Measurements from ENCODE around the gene ASCC1. TPM values are rescaled to one million over a fixed set of nuclear protein-coding genes. Genes with fewer than 3 reads are reported as not detected.

The ASCC1 gene
- total and polyA plus RNA-seq, 7 donors: 15.3 to 37.0 (median 19.3) TPM

DNA sequence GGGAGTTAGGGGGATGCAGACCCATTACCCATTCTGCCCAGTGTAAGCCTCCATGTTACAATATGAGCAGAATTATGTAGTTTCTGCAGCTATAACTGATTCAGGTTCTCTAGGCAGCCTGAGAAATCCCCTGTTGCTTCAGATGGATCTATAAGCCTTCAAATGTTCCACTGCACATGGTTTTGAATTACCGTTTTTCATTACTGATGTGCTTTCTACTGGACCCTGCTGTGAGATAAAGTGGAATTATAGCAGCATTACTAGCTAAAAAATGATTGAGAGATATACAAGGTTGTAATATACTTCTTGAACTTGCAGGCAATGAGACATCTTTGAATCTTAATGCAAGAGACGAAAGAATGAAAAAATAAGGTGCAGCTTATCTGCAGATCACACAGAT is 38.6 kb downstream of the ASCC1 start:
- no peak overlapping the region for H3K27ac ChIP-seq
- no peaks in the 10 kb centered on the region for H3K27me3 ChIP-seq (ENCODE audit: insufficient read depth in 3 of 3, low read length in 2 of 3)
- intact Hi-C loops (cut with DNase I): no loop called here
- no peak for TF ChIP-seq CTCF (IDR thresholded peaks at IDR 0.05)
- DNase-seq (no peak), ATAC-seq (no peak)
- WGBS, 3 donors: 89 to 93% (median 92%) methylated on average over 2 of the region's 2 CpGs
- H3K4me3 ChIP-seq: no peak overlapping the region
- no peaks in the 10 kb centered on the region for H3K4me1 ChIP-seq
- H3K36me3 ChIP-seq (ENCODE audit: insufficient read depth in 1 of 2, low read depth in 1 of 2): peaks cover 0 to 22% of the 10 kb centered on the region in 2 donors
- no peaks in the 10 kb centered on the region for H3K9me3 ChIP-seq

DNA sequence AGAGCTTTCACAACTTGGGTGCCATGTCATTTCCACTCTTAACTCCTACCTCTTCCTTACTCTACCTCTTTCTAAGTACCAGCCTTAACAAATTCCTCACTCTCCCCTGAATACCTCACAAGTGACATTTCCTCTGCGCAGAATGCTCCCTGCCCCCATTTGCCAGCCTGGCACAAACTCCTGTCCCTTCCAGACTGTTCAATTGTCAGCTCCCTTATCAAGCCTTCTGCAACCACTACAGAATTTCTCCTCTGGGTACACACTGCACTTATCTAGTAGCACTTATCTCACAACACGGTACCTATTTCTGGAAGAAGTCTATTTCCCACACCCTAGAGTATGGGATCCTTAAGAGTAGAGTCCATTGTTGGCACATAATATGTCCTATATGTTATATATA is 39.4 kb downstream of the ASCC1 start:
- H3K36me3 ChIP-seq (ENCODE audit: insufficient read depth in 1 of 2, low read depth in 1 of 2): peaks cover 0 to 21% of the 10 kb centered on the region in 2 donors
- no peak overlapping the region for H3K4me3 ChIP-seq
- H3K4me1 ChIP-seq: no peaks in the 10 kb centered on the region
- no peaks in the 10 kb centered on the region for H3K27me3 ChIP-seq (ENCODE audit: insufficient read depth in 3 of 3, low read length in 2 of 3)
- intact Hi-C loops (cut with DNase I): no loop called here
- no peak overlapping the region for H3K27ac ChIP-seq
- H3K9me3 ChIP-seq: no peaks in the 10 kb centered on the region
- DNase-seq: no peak
- WGBS, 3 donors: 78 to 95% (median 90%) methylated on average over 2 of the region's 2 CpGs
- ATAC-seq: no peak
- no peak for TF ChIP-seq CTCF (IDR thresholded peaks at IDR 0.05)

- Histone ChIP-seq H3K4me3 (no peak overlapping the region), H3K27me3 (ENCODE audit: insufficient read depth in 3 of 3, low read length in 2 of 3) (no peaks in the 10 kb centered on the region), H3K27ac (no peak overlapping the region), H3K9me3 (no peaks in the 10 kb centered on the region), H3K4me1 (no peaks in the 10 kb centered on the region), H3K36me3 (ENCODE audit: insufficient read depth in 1 of 2, low read depth in 1 of 2) (peaks cover 0 to 13% of the 10 kb centered on the region in 2 donors)
- DNase-seq (no peak), ATAC-seq (no peak)
- WGBS, 3 donors: 78 to 84% (median 82%) methylated on average over 1 of the region's 1 CpG
- intact Hi-C loops (cut with DNase I): no loop called here
- no peak for TF ChIP-seq CTCF (IDR thresholded peaks at IDR 0.05)
Measured at GRCh38 chr10:72175149-72175548, 40.9 kb downstream of the ASCC1 start.

GRCh38 chr10:72174297-72174662 is 41.8 kb downstream of the ASCC1 start:
- Histone ChIP-seq H3K4me3 (no peak overlapping the region), H3K4me1 (no peaks in the 10 kb centered on the region), H3K27me3 (ENCODE audit: insufficient read depth in 3 of 3, low read length in 2 of 3) (no peaks in the 10 kb centered on the region), H3K9me3 (no peaks in the 10 kb centered on the region), H3K27ac (no peak overlapping the region), H3K36me3 (ENCODE audit: insufficient read depth in 1 of 2, low read depth in 1 of 2) (peaks cover 0 to 12% of the 10 kb centered on the region in 2 donors)
- DNase-seq: no peak
- TF ChIP-seq CTCF (IDR thresholded peaks at IDR 0.05): no peak
- no peak for ATAC-seq
- intact Hi-C loops (cut with DNase I): no loop called here

DNA sequence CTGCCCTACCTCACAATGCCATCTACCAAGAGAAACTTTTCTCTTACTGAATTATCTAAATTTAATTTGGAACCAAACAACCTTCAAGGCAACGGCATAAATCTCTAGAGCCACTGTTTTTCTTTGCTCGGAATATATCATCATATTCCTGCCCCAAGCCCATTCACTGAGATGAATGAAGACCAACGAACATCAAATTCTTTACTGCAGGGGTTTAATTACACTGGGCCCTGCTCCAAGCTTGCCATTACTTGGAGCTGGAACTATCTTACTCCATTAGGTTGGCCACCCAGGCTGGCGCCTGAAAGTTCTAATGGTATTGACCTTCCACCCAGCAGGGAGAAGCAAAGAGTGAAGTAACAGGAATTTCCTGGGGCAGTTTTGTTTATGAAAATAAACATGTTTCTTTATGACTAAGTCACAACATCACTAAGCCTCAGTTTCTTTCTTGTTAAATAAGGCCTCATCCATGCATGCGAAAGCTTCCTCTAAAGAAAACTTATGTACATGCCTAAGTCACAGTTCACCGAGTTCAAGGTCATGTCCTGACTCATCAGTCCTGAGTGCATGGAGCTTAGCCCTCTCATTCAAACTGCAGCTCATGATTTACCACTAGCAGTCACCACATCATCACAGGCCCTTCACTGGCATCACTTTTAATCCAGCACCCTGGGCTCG is 42.3 kb downstream of the ASCC1 start:
- no peak for TF ChIP-seq CTCF (IDR thresholded peaks at IDR 0.05)
- Histone ChIP-seq H3K4me3 (no peak overlapping the region), H3K9me3 (no peaks in the 10 kb centered on the region), H3K36me3 (ENCODE audit: insufficient read depth in 1 of 2, low read depth in 1 of 2) (peaks cover 0 to 7% of the 10 kb centered on the region in 2 donors), H3K27ac (peak overlapping the region; percentile 25), H3K4me1 (no peaks in the 10 kb centered on the region), H3K27me3 (ENCODE audit: insufficient read depth in 3 of 3, low read length in 2 of 3) (no peaks in the 10 kb centered on the region)
- 80 to 83% (median 81%) methylated on average over 7 of the region's 7 CpGs for WGBS, 3 donors
- intact Hi-C loops (cut with DNase I): no loop called here
- peak in 2 of 4 donors; percentile 17 to 36 for ATAC-seq
- DNase-seq: no peak

Data from psoas muscle (tissue), 8 donors.